HFFc6 (cell line): ENCODE data around the gene SETD1A. TPM values are rescaled to one million over a fixed set of nuclear protein-coding genes. Genes with fewer than 3 reads are reported as not detected.
A peak's percentile ranks its signal among the peaks of the same experiment; 100 is the strongest.

Experiments
- DNase-seq: peaks from one replicate; pipeline ENCODE4 v3.0.0-alpha.2; 2018
- H3K27ac Mint-ChIP-seq: 2 replicates; pipeline ENCODE4 v1.8.0; 2020; ENCODE audit warnings: mild to moderate bottlenecking, mixed read lengths
- H3K27me3 Mint-ChIP-seq: 2 replicates; pipeline ENCODE4 v1.8.0; 2021; ENCODE audit warnings: mild to moderate bottlenecking, moderate library complexity, mixed read lengths; ENCODE audit not compliant: insufficient read depth
- H3K36me3 Mint-ChIP-seq: 2 replicates; pipeline ENCODE4 v1.8.0; 2021; ENCODE audit warnings: low read depth, mixed read lengths
- H3K4me1 Mint-ChIP-seq: 2 replicates; pipeline ENCODE4 v1.8.0; 2020; ENCODE audit warnings: low read depth, mixed read lengths
- H3K4me3 Mint-ChIP-seq: 2 replicates; pipeline ENCODE4 v1.8.0; 2020; ENCODE audit warnings: mild to moderate bottlenecking, moderate library complexity, mixed read lengths
- H3K9me3 Mint-ChIP-seq: 2 replicates; pipeline ENCODE4 v1.8.0; 2020; ENCODE audit warnings: mild to moderate bottlenecking, mixed read lengths
- total RNA-seq, 6 experiments: library from RNA; stranded (reverse); fragmentation: NEBNext Ultra II Directional; extraction: Animal tissue kit (Norgen Biotek cat#: 25700); gene quantifications; 2 replicates in 1 of 6; 3 replicates in 5 of 6; pipeline ENCODE4 v1.2.3, GENCODE V29; 2021
- TF ChIP-seq, protein P1 (sequence below): fragments of 200-600 bp; sonication (generic); IDR thresholded peaks from 2 replicates; pipeline ENCODE4 v1.5.0; 2021; ENCODE audit warnings: antibody characterized with exemption, mild to moderate bottlenecking

SETD1A gene
- total RNA-seq, 6 experiments from 2014 or later = 13.4 to 15.8 (median 14.4) TPM

DNA sequence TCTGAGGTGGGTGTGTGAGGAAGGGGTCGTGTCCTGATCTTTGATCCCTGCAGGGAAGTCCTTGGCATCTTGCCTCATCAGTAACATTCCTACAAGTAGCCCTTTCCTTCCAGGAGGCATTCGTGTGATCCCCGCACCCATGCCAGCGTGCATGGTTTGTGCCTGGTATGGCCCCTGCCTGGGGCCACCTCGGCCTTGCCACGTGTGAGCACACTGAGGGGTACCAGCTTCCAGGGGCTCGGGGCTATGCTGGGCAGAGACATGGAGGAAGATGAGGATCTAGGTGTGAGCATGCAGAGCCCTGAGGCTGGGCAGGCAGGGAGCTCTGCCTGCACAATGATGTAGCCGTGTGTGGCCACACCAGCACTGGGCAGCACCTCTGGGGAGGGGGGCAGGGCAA is 33.5 kb downstream of the SETD1A start:
- H3K4me1 Mint-ChIP-seq = peaks cover 15% of the 10 kb centered on the region
- no peak overlapping the region for H3K4me3 Mint-ChIP-seq
- no peaks in the 10 kb centered on the region for H3K9me3 Mint-ChIP-seq

DNA sequence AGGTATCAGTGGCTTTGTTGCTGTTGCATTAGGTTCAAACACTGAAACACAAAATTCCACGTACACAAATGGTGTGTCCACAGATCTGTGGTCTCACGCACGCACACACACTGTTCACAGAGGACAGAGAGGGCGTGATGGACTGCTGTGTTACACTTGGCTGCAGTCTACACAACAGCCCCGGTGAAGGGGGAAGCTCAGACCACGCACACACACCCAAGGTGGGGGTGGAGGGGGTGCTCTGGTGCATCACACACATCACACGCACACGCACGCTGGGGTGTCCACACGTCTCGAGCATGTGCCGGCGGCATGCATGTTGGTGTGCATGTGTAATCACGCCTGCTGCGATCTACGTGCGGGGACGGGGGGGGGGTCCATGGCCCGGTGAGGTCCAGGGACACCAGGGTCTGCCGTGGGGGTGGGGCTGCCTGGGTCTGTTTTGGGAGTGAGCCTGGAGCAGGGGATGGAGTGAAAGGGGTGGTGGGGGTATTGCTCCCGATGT is 34.8 kb downstream of the SETD1A start:
- Mint-ChIP-seq H3K36me3 (peaks cover 8% of the 10 kb centered on the region; the same call in 1 of the 2 replicates), H3K27ac (no peak overlapping the region)
- TF ChIP-seq, protein P1, sequence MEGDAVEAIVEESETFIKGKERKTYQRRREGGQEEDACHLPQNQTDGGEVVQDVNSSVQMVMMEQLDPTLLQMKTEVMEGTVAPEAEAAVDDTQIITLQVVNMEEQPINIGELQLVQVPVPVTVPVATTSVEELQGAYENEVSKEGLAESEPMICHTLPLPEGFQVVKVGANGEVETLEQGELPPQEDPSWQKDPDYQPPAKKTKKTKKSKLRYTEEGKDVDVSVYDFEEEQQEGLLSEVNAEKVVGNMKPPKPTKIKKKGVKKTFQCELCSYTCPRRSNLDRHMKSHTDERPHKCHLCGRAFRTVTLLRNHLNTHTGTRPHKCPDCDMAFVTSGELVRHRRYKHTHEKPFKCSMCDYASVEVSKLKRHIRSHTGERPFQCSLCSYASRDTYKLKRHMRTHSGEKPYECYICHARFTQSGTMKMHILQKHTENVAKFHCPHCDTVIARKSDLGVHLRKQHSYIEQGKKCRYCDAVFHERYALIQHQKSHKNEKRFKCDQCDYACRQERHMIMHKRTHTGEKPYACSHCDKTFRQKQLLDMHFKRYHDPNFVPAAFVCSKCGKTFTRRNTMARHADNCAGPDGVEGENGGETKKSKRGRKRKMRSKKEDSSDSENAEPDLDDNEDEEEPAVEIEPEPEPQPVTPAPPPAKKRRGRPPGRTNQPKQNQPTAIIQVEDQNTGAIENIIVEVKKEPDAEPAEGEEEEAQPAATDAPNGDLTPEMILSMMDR = no peak

More for the DNA sequence above, 33.5 kb downstream of the SETD1A start:
- Mint-ChIP-seq H3K27ac (no peak overlapping the region), H3K36me3 (0 out of 2 replicates have a peak, but pooled peaks cover 4% of the 10 kb centered on the region), H3K27me3 (no peaks in the 10 kb centered on the region; the same call in 1 of the 2 replicates)
- no peak for DNase-seq
- TF ChIP-seq, protein P1 = no peak

DNA sequence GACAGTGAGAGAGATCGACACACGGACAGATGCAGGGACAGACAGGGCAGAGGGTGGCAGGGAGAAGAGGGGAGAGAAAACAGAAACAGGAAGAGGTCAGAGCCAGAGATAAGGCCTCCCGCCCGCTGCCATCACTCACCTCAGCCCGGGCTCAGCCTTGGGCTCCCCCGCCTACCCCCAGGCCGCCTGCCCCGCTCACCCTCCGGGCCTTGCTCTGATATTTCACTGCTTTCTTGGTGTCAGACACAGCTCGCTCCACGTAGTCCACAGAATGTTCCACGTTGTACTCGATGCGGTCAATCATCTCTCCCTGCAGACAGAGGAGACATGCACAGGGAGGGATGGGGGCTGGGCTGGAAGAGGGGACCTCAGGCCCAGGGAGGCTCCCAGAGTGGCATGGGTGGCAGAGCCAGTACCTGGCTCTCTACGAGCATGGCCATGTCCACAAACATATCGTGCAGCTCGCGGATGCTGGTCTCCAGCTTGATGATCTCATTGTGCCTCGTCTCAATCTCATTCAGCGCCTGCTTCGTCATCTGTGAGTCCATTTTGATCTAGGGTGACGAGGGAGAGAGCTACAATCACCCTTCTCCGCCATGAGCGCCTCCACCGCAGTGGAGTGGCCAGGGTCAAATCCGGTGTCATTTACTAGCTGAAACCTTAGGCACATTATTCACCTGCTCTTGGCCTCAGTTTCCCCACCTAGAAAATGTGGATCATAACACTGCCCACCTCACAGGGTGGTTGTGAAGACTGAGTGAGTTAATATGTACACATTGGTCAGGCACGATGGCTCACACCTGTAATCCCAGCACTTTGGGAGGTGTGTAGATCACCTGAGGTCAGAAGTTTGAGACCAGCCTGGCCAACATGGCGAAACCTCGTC is 35.6 kb downstream of the SETD1A start:
- no peak for DNase-seq
- H3K27me3 Mint-ChIP-seq = no peaks in the 10 kb centered on the region; the same call in 1 of the 2 replicates
- peaks cover 32% of the 10 kb centered on the region for H3K4me1 Mint-ChIP-seq
- H3K36me3 Mint-ChIP-seq = peaks cover 8% of the 10 kb centered on the region; the same call in 1 of the 2 replicates
- H3K4me3 Mint-ChIP-seq = no peak overlapping the region
- TF ChIP-seq, protein P1 = no peak
- no peaks in the 10 kb centered on the region for H3K9me3 Mint-ChIP-seq
- no peak overlapping the region for H3K27ac Mint-ChIP-seq

More for the DNA sequence above, 34.8 kb downstream of the SETD1A start:
- H3K9me3 Mint-ChIP-seq = no peaks in the 10 kb centered on the region
- DNase-seq = no peak
- no peak overlapping the region for H3K4me3 Mint-ChIP-seq
- no peaks in the 10 kb centered on the region; the same call in 1 of the 2 replicates for H3K27me3 Mint-ChIP-seq
- peaks cover 23% of the 10 kb centered on the region for H3K4me1 Mint-ChIP-seq

DNA sequence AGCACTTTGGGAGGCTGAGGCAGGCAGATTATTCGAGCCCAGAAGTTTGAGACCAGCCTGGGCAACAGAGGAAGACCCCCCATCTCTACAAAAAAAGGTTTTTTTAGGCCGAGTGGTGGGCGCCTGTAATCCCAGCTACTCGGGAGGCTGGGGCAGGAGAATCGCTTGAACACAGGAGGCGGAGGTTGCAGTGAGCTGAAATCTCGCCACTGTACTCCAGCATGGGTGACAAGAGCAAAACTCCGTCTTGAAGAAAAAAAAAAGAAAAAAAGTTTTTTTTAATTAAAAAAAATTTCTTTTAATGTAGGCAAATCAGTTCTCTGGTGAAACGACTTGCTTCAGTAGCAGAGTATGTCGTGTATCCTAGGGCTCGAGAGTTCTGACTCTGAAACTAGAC is 38.4 kb downstream of the SETD1A start:
- peaks cover 8% of the 10 kb centered on the region; the same call in 1 of the 2 replicates for H3K36me3 Mint-ChIP-seq
- peaks cover 48% of the 10 kb centered on the region for H3K4me1 Mint-ChIP-seq
- TF ChIP-seq, protein P1 = no peak
- H3K27ac Mint-ChIP-seq = peak overlapping the region; percentile 96
- H3K9me3 Mint-ChIP-seq = no peaks in the 10 kb centered on the region
- H3K27me3 Mint-ChIP-seq = no peaks in the 10 kb centered on the region; the same call in 1 of the 2 replicates
- peak overlapping the region; percentile 92 for H3K4me3 Mint-ChIP-seq
- DNase-seq = no peak

DNA sequence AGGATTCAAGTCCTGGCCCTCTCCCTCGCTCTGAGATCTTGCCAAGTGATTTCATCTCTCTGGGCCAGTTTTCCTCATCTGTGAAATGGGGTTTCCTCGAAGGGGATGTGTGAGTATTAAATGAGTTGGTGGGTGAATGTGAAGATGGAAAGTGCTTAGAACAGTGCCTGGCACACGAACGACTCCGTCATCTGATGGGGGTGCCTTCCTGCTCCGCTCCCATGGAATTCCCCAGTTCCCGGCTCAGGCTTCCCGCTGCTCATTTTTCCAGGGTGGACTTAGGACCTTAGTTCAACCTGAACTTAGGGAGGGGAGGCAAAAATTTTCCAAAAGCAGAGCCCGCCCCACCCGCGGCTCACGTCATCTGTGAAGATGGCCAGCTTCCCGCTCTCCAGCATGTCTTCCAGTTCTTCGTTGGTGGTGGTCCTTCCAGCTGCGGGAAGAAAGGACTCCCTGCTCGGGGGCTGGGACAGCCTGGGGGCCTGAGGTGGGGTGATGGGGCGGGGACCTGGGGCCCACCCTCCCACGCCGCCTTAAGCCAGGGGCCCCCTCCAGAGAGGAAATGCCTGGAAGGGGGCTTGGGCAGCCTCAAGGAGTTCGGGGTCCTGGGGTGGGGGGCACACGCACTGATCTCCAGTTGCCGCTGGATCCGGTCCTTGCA is 38.9 kb downstream of the SETD1A start:
- H3K27me3 Mint-ChIP-seq = no peaks in the 10 kb centered on the region; the same call in 1 of the 2 replicates
- no peaks in the 10 kb centered on the region for H3K9me3 Mint-ChIP-seq
- H3K4me3 Mint-ChIP-seq = peak overlapping the region; percentile 92
- H3K36me3 Mint-ChIP-seq = peaks cover 4% of the 10 kb centered on the region; the same call in 1 of the 2 replicates
- DNase-seq = no peak
- peak overlapping the region; percentile 96 for H3K27ac Mint-ChIP-seq
- TF ChIP-seq, protein P1 = no peak
- H3K4me1 Mint-ChIP-seq = peaks cover 48% of the 10 kb centered on the region
